Keratinocyte (primary cell): ENCODE results near the gene AMBRA1. TPM values are rescaled to one million over a fixed set of nuclear protein-coding genes. Genes with fewer than 3 reads are reported as not detected.

ENCODE experiments used
- DNase-seq: peaks from one replicate; pipeline ENCODE4 v3.0.0-alpha.2; 2011; ENCODE audit warnings: low read depth, missing footprints, low spot score
- FAIRE-seq: peaks from 2 replicates; lab custom pipeline; 2011; peaks lifted over from hg19 to GRCh38; lab: Jason Lieb, UNC
- H2AFZ ChIP-seq: 2 replicates; pipeline ENCODE4 v1.6.0; 2012; ENCODE audit warnings: low read length, control low read depth, inconsistent platforms; ENCODE audit not compliant: control insufficient read depth
- H3K27ac ChIP-seq: 2 replicates; pipeline ENCODE4 v1.5.1; 2011; ENCODE audit warnings: low read length; ENCODE audit not compliant: control insufficient read depth, insufficient read depth
- H3K27me3 ChIP-seq: 3 replicates; pipeline ENCODE4 v1.6.0; 2011; ENCODE audit warnings: low read length; ENCODE audit not compliant: control insufficient read depth, insufficient read depth; ENCODE audit errors: extremely low read depth
- H3K36me3 ChIP-seq, 2 experiments: 2 replicates in 1 of 2; 3 replicates in 1 of 2; pipeline ENCODE4 v1.5.1; 2011; ENCODE audit warnings: low read length in 2 of 2, mild to moderate bottlenecking in 1 of 2; ENCODE audit not compliant: control insufficient read depth in 2 of 2, insufficient read depth in 2 of 2; ENCODE audit errors: extremely low read depth in 1 of 2
- H3K4me1 ChIP-seq: 3 replicates; pipeline ENCODE4 v1.5.1; 2011; ENCODE audit warnings: low read length; ENCODE audit not compliant: control insufficient read depth, insufficient read depth; ENCODE audit errors: extremely low read depth
- H3K4me2 ChIP-seq: 3 replicates; pipeline ENCODE4 v1.6.0; 2011; ENCODE audit warnings: low read depth, low read length; ENCODE audit not compliant: control insufficient read depth, insufficient read depth; ENCODE audit errors: extremely low read depth
- H3K4me3 ChIP-seq, 3 experiments: fragments of 200-600 bp in 1 of 3; sonication (generic) in 1 of 3; 2 replicates in 2 of 3; 3 replicates in 1 of 3; pipeline ENCODE4 v1.5.1; 2011 to 2016; ENCODE audit warnings: low read length in 3 of 3, mild to moderate bottlenecking in 3 of 3, control low read depth in 2 of 3, inconsistent platforms in 1 of 3, low read depth in 1 of 3, mixed read lengths in 1 of 3, mixed run types in 1 of 3, moderate library complexity in 1 of 3; ENCODE audit not compliant: control insufficient read depth in 2 of 3, insufficient read depth in 2 of 3; ENCODE audit errors: extremely low read depth in 1 of 3
- H3K79me2 ChIP-seq: 2 replicates; pipeline ENCODE4 v1.6.0; 2012; ENCODE audit warnings: low read length; ENCODE audit not compliant: control insufficient read depth, insufficient read depth
- H3K9ac ChIP-seq: 3 replicates; pipeline ENCODE4 v1.6.0; 2011; ENCODE audit warnings: low read length; ENCODE audit not compliant: control insufficient read depth, insufficient read depth; ENCODE audit errors: extremely low read depth
- H3K9me1 ChIP-seq: 3 replicates; pipeline ENCODE4 v1.6.0; 2011; ENCODE audit warnings: low read length; ENCODE audit not compliant: control insufficient read depth, insufficient read depth; ENCODE audit errors: extremely low read depth
- H3K9me3 ChIP-seq: 2 replicates; pipeline ENCODE4 v1.5.1; 2012; ENCODE audit warnings: low read depth, low read length; ENCODE audit not compliant: control insufficient read depth
- H4K20me1 ChIP-seq: 3 replicates; pipeline ENCODE4 v1.6.0; 2011; ENCODE audit warnings: low read length; ENCODE audit not compliant: control insufficient read depth, insufficient read depth; ENCODE audit errors: extremely low read depth
- EZH2 ChIP-seq: IDR thresholded peaks from one replicate; pipeline ENCODE4 v1.6.1; 2012; ENCODE audit warnings: inconsistent platforms, mild to moderate bottlenecking, low read length, moderate library complexity
- dilution Hi-C: fragments of 300-500 bp; cut with MboI; formaldehyde crosslinking; loops from one replicate; pipeline ENCODE4 v1.7.0; 2020; ENCODE audit warnings: low sequenced_read_pairs; ENCODE audit not compliant: extremely low pct_ligation_motif_present
- polyA plus RNA-seq, 5 experiments: library from polyadenylated mRNA; depleted of rRNA in 3 of 5; stranded (reverse) in 3 of 5; stranded (forward) in 1 of 5; unstranded in 1 of 5; fragments of >200 nt; gene quantifications; 1 replicate in 1 of 5; 2 replicates in 3 of 5; 3 replicates in 1 of 5; pipeline versions ENCODE4 v1.2.1 to v1.2.3, GENCODE V29; 2011 to 2012; ENCODE audit warnings: missing spikeins in 2 of 5, low read depth in 1 of 5, low replicate concordance in 1 of 5
- TF ChIP-seq, protein P1 (sequence below), 3 experiments: IDR thresholded peaks in 1 of 3; conservative IDR thresholded peaks in 1 of 3; optimal IDR thresholded peaks in 1 of 3; 2 replicates in 2 of 3; 3 replicates in 1 of 3; pipeline versions ENCODE3 to v1.5.1; 2011; ENCODE audit warnings: low read length in 3 of 3, mild to moderate bottlenecking in 3 of 3, moderate library complexity in 2 of 3, control low read depth in 1 of 3, inconsistent platforms in 1 of 3; ENCODE audit not compliant: insufficient read depth in 2 of 3; ENCODE audit errors: extremely low read depth in 1 of 3

AMBRA1 gene
- polyA plus RNA-seq, 1 donor (not counting 4 experiments of a cell fraction or from before 2014, with no cell fraction given), result 10.5 TPM

DNA sequence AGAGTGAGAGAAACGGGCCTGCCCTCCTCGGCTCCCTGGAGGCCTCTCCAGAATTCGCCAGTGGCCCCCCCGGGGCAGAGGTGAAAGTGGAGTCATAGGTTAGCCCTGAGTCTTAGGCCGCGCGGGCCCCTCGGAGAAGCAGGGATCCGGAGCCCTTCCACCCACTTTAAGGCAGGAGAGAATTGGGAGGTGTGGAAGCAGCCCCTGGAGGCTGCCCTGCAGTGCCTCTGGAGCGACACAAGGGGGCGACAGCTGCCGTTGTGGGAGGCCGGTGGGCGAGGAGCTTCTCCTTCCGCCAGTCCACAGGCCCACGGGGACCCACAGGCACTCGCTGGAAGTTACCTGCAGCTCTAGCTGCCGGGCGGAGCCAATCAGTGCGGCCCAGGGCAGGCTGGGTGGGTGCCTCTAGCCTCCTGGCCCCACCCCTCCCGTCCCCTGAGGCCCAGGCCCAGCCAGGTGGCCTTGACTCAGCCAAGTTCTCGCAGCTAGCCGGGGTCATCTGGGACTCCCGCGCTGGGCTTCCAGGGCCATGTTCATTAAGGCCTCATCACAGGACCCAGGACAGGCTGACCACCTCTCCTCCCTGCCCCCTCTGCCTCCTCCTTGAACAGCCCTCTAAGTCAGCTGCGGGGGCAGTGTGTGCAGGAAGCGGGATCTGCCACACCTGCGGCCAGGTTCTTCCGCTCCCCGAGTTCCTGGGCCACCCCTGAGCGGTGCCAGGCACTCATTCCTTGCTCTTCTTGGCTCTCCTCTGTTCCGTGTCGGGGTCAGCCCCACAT lies 241.6 kb downstream of the AMBRA1 start:
- FAIRE-seq, result no peak

GRCh38 chr11:46351606-46352005 lies 242.2 kb downstream of the AMBRA1 start:
- TF ChIP-seq, protein P1, sequence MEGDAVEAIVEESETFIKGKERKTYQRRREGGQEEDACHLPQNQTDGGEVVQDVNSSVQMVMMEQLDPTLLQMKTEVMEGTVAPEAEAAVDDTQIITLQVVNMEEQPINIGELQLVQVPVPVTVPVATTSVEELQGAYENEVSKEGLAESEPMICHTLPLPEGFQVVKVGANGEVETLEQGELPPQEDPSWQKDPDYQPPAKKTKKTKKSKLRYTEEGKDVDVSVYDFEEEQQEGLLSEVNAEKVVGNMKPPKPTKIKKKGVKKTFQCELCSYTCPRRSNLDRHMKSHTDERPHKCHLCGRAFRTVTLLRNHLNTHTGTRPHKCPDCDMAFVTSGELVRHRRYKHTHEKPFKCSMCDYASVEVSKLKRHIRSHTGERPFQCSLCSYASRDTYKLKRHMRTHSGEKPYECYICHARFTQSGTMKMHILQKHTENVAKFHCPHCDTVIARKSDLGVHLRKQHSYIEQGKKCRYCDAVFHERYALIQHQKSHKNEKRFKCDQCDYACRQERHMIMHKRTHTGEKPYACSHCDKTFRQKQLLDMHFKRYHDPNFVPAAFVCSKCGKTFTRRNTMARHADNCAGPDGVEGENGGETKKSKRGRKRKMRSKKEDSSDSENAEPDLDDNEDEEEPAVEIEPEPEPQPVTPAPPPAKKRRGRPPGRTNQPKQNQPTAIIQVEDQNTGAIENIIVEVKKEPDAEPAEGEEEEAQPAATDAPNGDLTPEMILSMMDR (optimal IDR thresholded peaks at IDR 0.05 in 1 of 3, IDR thresholded peaks at IDR 0.05 in 1 of 3, conservative IDR thresholded peaks at IDR 0.05 in 1 of 3; ENCODE audit: extremely low read depth in 1 of 3, insufficient read depth in 2 of 3, low read length in 3 of 3), result no peak
- no peak for TF ChIP-seq EZH2
- H4K20me1 ChIP-seq, result peaks cover 6% of the 10 kb centered on the region
- H3K36me3 ChIP-seq, result peaks cover 9 to 28% of the 10 kb centered on the region in 2 experiments
- H3K4me3 ChIP-seq, result peak overlapping the region in 1 of 3 experiments; percentile 11
- H3K27me3 ChIP-seq, result no peaks in the 10 kb centered on the region
- no peaks in the 10 kb centered on the region for H3K9me3 ChIP-seq
- H3K9ac ChIP-seq, result peak overlapping the region; percentile 28
- H3K9me1 ChIP-seq, result peaks cover 7% of the 10 kb centered on the region
- peaks cover 62% of the 10 kb centered on the region for H3K4me1 ChIP-seq
- DNase-seq, result no peak
- no peak overlapping the region for H3K27ac ChIP-seq
- H2AFZ ChIP-seq, result no peak overlapping the region
- H3K4me2 ChIP-seq, result peak overlapping the region; percentile 11
- dilution Hi-C loops, result no loop called here
- peaks cover 85% of the 10 kb centered on the region for H3K79me2 ChIP-seq
- FAIRE-seq, result no peak

More for the DNA sequence above, 241.6 kb downstream of the AMBRA1 start:
- no peaks in the 10 kb centered on the region for H3K9me3 ChIP-seq
- DNase-seq, result no peak
- H3K9me1 ChIP-seq, result peaks cover 7% of the 10 kb centered on the region
- H3K27me3 ChIP-seq, result no peaks in the 10 kb centered on the region
- H2AFZ ChIP-seq, result no peak overlapping the region
- peak overlapping the region; percentile 64 for H3K9ac ChIP-seq
- peaks cover 87% of the 10 kb centered on the region for H3K79me2 ChIP-seq
- dilution Hi-C loops, result no loop called here
- no peak for TF ChIP-seq EZH2
- TF ChIP-seq, protein P1 (optimal IDR thresholded peaks at IDR 0.05 in 1 of 3, IDR thresholded peaks at IDR 0.05 in 1 of 3, conservative IDR thresholded peaks at IDR 0.05 in 1 of 3; ENCODE audit: extremely low read depth in 1 of 3, insufficient read depth in 2 of 3, low read length in 3 of 3), result peak; percentile 92 to 96 (median 93)
- H3K27ac ChIP-seq, result peak overlapping the region; percentile 40
- H3K4me3 ChIP-seq, result peak overlapping the region in 2 of 3 experiments; percentile 27 to 46
- H3K4me2 ChIP-seq, result peak overlapping the region; percentile 11
- peaks cover 6% of the 10 kb centered on the region for H4K20me1 ChIP-seq
- peaks cover 64% of the 10 kb centered on the region for H3K4me1 ChIP-seq
- H3K36me3 ChIP-seq, result peaks cover 9 to 28% of the 10 kb centered on the region in 2 experiments
